GM12892 (cell line): ENCODE measurements around the gene AKT3.

ENCODE experiments used
- POLR2A ChIP-seq: IDR thresholded peaks from 2 replicates; pipeline ENCODE4 v1.6.1; 2011; ENCODE audit warnings: low read depth, low read length, control low read depth
- POLR2AphosphoS5 ChIP-seq: IDR thresholded peaks from 2 replicates; pipeline ENCODE4 v1.6.1; 2011; ENCODE audit warnings: low read depth, low read length, control low read depth
- TAF1 ChIP-seq: IDR thresholded peaks from 2 replicates; pipeline ENCODE4 v1.6.1; 2011; ENCODE audit warnings: low read depth, mild to moderate bottlenecking, control low read depth, low read length, borderline replicate concordance

GRCh38 chr1:243561588-243562319 is 288.3 kb downstream of the AKT3 start:
- no peak for TF ChIP-seq POLR2A
- TF ChIP-seq POLR2AphosphoS5, result no peak
- TF ChIP-seq TAF1, result no peak
